Fibroblast of lung (primary cell): ENCODE data around the gene CFHR1. TPM values are rescaled to one million over a fixed set of nuclear protein-coding genes. Genes with fewer than 3 reads are reported as not detected.
"Not testable (repeated sequence)": the region's sequence is repeated elsewhere in the genome, so short reads cannot be mapped to it uniquely, and the experiment has no call there.

Experiments
- DNase-seq, 2 donors: peaks; one replicate each; pipeline versions ENCODE4 v3.0.0 to v3.0.0-alpha.2; 2010; ENCODE audit warnings: low read depth in 2 of 2
- H2AFZ ChIP-seq: 2 replicates; pipeline ENCODE4 v1.5.1; 2012; ENCODE audit warnings: low read length, control low read depth, inconsistent platforms
- H3K27ac ChIP-seq: 2 replicates; pipeline ENCODE4 v1.5.1; 2011; ENCODE audit warnings: low read length, control low read depth; ENCODE audit not compliant: insufficient read depth
- H3K27me3 ChIP-seq: 2 replicates; pipeline ENCODE4 v1.5.1; 2011; ENCODE audit warnings: mild to moderate bottlenecking, low read length; ENCODE audit not compliant: control insufficient read depth, insufficient read depth
- H3K36me3 ChIP-seq: 2 replicates; pipeline ENCODE4 v1.5.1; 2011; ENCODE audit warnings: low read length; ENCODE audit not compliant: control insufficient read depth, insufficient read depth
- H3K4me1 ChIP-seq: 2 replicates; pipeline ENCODE4 v1.5.1; 2011; ENCODE audit warnings: low read length; ENCODE audit not compliant: control insufficient read depth, insufficient read depth; ENCODE audit errors: extremely low read depth
- H3K4me2 ChIP-seq: 2 replicates; pipeline ENCODE4 v1.5.1; 2011; ENCODE audit warnings: low read length, control low read depth; ENCODE audit not compliant: insufficient read depth; ENCODE audit errors: extremely low read depth
- H3K4me3 ChIP-seq, 4 experiments: fragments of 200-600 bp in 1 of 4; sonication (generic) in 1 of 4; replicated peaks in 1 of 4; 2 replicates each; pipeline ENCODE4 v1.5.1; 2011 to 2016; ENCODE audit warnings: low read length in 4 of 4, low read depth in 3 of 4, mild to moderate bottlenecking in 3 of 4, control low read depth in 2 of 4, inconsistent platforms in 1 of 4, mixed read lengths in 1 of 4; ENCODE audit not compliant: insufficient read depth in 1 of 4; ENCODE audit errors: control extremely low read depth in 1 of 4
- H3K79me2 ChIP-seq: 2 replicates; pipeline ENCODE4 v1.5.1; 2012; ENCODE audit warnings: mild to moderate bottlenecking, low read length, inconsistent platforms; ENCODE audit not compliant: control insufficient read depth, insufficient read depth
- H3K9ac ChIP-seq: 2 replicates; pipeline ENCODE4 v1.5.1; 2011; ENCODE audit warnings: mild to moderate bottlenecking, low read length, control low read depth; ENCODE audit not compliant: insufficient read depth
- H3K9me3 ChIP-seq: 2 replicates; pipeline ENCODE4 v1.5.1; 2012; ENCODE audit warnings: low read depth, low read length; ENCODE audit not compliant: control insufficient read depth, insufficient read depth
- H4K20me1 ChIP-seq: 2 replicates; pipeline ENCODE4 v1.5.1; 2011; ENCODE audit warnings: low read length; ENCODE audit not compliant: control insufficient read depth, insufficient read depth; ENCODE audit errors: extremely low read depth
- EZH2 ChIP-seq: IDR thresholded peaks from 2 replicates; pipeline ENCODE4 v1.5.1; 2012; ENCODE audit warnings: low read length, control low read depth, mild to moderate bottlenecking; ENCODE audit errors: missing control alignments
- polyA plus RNA-seq, 2 donors: library from polyadenylated mRNA; depleted of rRNA in 1 of 2; stranded (reverse) in 1 of 2; unstranded in 1 of 2; fragments of >200 nt; gene quantifications; 2 replicates each; pipeline ENCODE4 v1.2.1, GENCODE V29; 2011 to 2012; ENCODE audit warnings: missing spikeins in 1 of 2
- total RNA-seq: library from RNA; depleted of rRNA; stranded (reverse); fragments of >200 nt; gene quantifications from 2 replicates; pipeline ENCODE4 v1.2.1, GENCODE V29; 2014
- TF ChIP-seq, protein P1 (sequence below), 2 donors: IDR thresholded peaks in 1 of 2; conservative IDR thresholded peaks in 1 of 2; 1 replicate in 1 of 2; 2 replicates in 1 of 2; pipeline ENCODE4 v1.5.1; 2011 to 2012; ENCODE audit warnings: low read length in 2 of 2, control low read depth in 1 of 2, inconsistent platforms in 1 of 2, low read depth in 1 of 2, mild to moderate bottlenecking in 1 of 2

CFHR1 gene
- total and polyA plus RNA-seq, 2 donors (not counting 1 experiment from before 2014, with no cell fraction given), result 0.12 to 0.50 TPM

DNA sequence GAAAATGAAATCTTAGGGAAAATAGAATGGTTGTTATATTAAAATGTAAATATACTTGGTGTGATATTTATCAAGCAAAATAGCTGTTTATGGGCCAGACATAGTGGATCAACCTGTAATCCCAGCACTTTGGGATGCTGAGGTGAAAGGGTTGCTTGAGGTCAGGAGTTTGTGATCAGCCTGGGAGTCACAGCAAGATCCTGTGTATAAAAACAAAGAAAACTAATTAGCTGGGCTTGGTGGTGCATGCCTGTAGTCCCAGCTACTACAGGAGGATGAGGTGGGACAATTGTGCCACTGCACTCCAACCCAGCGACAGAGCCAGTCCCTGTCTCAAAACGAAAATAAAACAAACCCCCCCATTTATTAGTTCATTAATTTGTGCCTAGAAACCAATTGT, 21.6 kb upstream of the CFHR1 start:
- no peaks in the 10 kb centered on the region for H3K27me3 ChIP-seq
- no peak overlapping the region for H3K9ac ChIP-seq
- no peak overlapping the region for H3K4me3 ChIP-seq
- no peak overlapping the region for H3K27ac ChIP-seq
- no peaks in the 10 kb centered on the region for H3K36me3 ChIP-seq
- H3K79me2 ChIP-seq, result no peaks in the 10 kb centered on the region
- H4K20me1 ChIP-seq, result no peaks in the 10 kb centered on the region
- H3K9me3 ChIP-seq, result no peaks in the 10 kb centered on the region
- TF ChIP-seq EZH2, result no peak
- TF ChIP-seq, protein P1, sequence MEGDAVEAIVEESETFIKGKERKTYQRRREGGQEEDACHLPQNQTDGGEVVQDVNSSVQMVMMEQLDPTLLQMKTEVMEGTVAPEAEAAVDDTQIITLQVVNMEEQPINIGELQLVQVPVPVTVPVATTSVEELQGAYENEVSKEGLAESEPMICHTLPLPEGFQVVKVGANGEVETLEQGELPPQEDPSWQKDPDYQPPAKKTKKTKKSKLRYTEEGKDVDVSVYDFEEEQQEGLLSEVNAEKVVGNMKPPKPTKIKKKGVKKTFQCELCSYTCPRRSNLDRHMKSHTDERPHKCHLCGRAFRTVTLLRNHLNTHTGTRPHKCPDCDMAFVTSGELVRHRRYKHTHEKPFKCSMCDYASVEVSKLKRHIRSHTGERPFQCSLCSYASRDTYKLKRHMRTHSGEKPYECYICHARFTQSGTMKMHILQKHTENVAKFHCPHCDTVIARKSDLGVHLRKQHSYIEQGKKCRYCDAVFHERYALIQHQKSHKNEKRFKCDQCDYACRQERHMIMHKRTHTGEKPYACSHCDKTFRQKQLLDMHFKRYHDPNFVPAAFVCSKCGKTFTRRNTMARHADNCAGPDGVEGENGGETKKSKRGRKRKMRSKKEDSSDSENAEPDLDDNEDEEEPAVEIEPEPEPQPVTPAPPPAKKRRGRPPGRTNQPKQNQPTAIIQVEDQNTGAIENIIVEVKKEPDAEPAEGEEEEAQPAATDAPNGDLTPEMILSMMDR (conservative IDR thresholded peaks at IDR 0.05 in 1 of 2, IDR thresholded peaks at IDR 0.05 in 1 of 2; ENCODE audit: low read depth in 1 of 2, low read length in 2 of 2), result no peak
- no peak overlapping the region for H2AFZ ChIP-seq
- no peak for DNase-seq
- H3K4me1 ChIP-seq, result no peaks in the 10 kb centered on the region
- H3K4me2 ChIP-seq, result no peak overlapping the region

- not testable (repeated sequence) for H3K9ac ChIP-seq, H2AFZ ChIP-seq, H3K79me2 ChIP-seq, H3K4me3 ChIP-seq, H3K27ac ChIP-seq, H3K36me3 ChIP-seq, H3K9me3 ChIP-seq, H3K27me3 ChIP-seq, H3K4me1 ChIP-seq, H4K20me1 ChIP-seq, H3K4me2 ChIP-seq
- DNase-seq, result peak in 1 of 2 donors; percentile 20
Observed at GRCh38 chr1:196801920-196802319, 17.6 kb upstream of the CFHR1 start.

GRCh38 chr1:196808529-196809235, 10.8 kb upstream of the CFHR1 start:
- TF ChIP-seq, protein P1 (conservative IDR thresholded peaks at IDR 0.05 in 1 of 2, IDR thresholded peaks at IDR 0.05 in 1 of 2; ENCODE audit: low read depth in 1 of 2, low read length in 2 of 2), result no peak
- TF ChIP-seq EZH2, result no peak

GRCh38 chr1:196817442-196817841, 2.1 kb upstream of the CFHR1 start:
- H3K27ac ChIP-seq, H4K20me1 ChIP-seq, H2AFZ ChIP-seq, H3K4me1 ChIP-seq, H3K9me3 ChIP-seq, DNase-seq, H3K79me2 ChIP-seq, H3K27me3 ChIP-seq, H3K9ac ChIP-seq, H3K4me2 ChIP-seq, H3K4me3 ChIP-seq, H3K36me3 ChIP-seq: not testable (repeated sequence)

More at GRCh38 chr1:196808529-196809235, 10.8 kb upstream of the CFHR1 start:
- no peaks in the 10 kb centered on the region for H3K36me3 ChIP-seq
- no peak overlapping the region for H3K4me3 ChIP-seq
- no peaks in the 10 kb centered on the region for H3K4me1 ChIP-seq
- no peak for DNase-seq
- H3K9me3 ChIP-seq, result no peaks in the 10 kb centered on the region
- no peak overlapping the region for H3K4me2 ChIP-seq
- H3K79me2 ChIP-seq, result no peaks in the 10 kb centered on the region
- no peaks in the 10 kb centered on the region for H3K27me3 ChIP-seq
- H3K9ac ChIP-seq, result no peak overlapping the region
- no peak overlapping the region for H2AFZ ChIP-seq
- H4K20me1 ChIP-seq, result no peaks in the 10 kb centered on the region
- no peak overlapping the region for H3K27ac ChIP-seq
